Transverse colon (tissue), 4 donors: ENCODE results near the gene THEM4. TPM values are rescaled to one million over a fixed set of nuclear protein-coding genes. Genes with fewer than 3 reads are reported as not detected.

ENCODE experiments used
- DNase-seq: peaks from one replicate; pipeline ENCODE4 v3.0.0-alpha.2; 2019
- H3K27ac ChIP-seq, 4 donors: fragments of 200-600 bp; sonication (generic); 2 replicates each; pipeline ENCODE4 v1.5.1; 2016 to 2018; ENCODE audit warnings: inconsistent platforms in 4 of 4
- H3K27me3 ChIP-seq: fragments of 200-600 bp; sonication (generic); 2 replicates; pipeline ENCODE4 v1.5.1; 2017; ENCODE audit warnings: inconsistent platforms
- H3K36me3 ChIP-seq, 4 donors: fragments of 200-600 bp; sonication (generic); 2 replicates each; pipeline ENCODE4 v1.5.1; 2017 to 2019; ENCODE audit warnings: inconsistent platforms in 4 of 4
- H3K4me1 ChIP-seq, 4 donors: fragments of 200-600 bp; sonication (generic); 2 replicates each; pipeline ENCODE4 v1.5.1; 2017 to 2020; ENCODE audit warnings: inconsistent platforms in 4 of 4
- H3K4me3 ChIP-seq, 4 donors: fragments of 200-600 bp; sonication (generic); 1 replicate in 1 of 4; 2 replicates in 3 of 4; pipeline versions ENCODE4 v1.5.1 to v1.6.1; 2017 to 2019; ENCODE audit warnings: inconsistent platforms in 4 of 4
- H3K9me3 ChIP-seq, 2 donors: fragments of 200-600 bp; sonication (generic); 2 replicates each; pipeline ENCODE4 v1.5.1; 2017 to 2019; ENCODE audit warnings: inconsistent platforms in 2 of 2
- CTCF ChIP-seq, 5 experiments: fragments of 200-600 bp in 3 of 5; fragments of 450-650 bp in 2 of 5; sonication (generic) in 3 of 5; IDR thresholded peaks; 1 replicate in 2 of 5; 2 replicates in 3 of 5; pipeline ENCODE4 v1.5.1; 2016 to 2017; ENCODE audit warnings: antibody characterized with exemption in 5 of 5, inconsistent platforms in 3 of 5, mild to moderate bottlenecking in 2 of 5, moderate library complexity in 1 of 5
- EP300 ChIP-seq: sonication (generic); formaldehyde crosslinking; IDR thresholded peaks from one replicate; pipeline ENCODE4 v1.6.1; 2017; ENCODE audit warnings: antibody characterized with exemption, low read depth
- POLR2A ChIP-seq: fragments of 450-650 bp; IDR thresholded peaks from one replicate; pipeline ENCODE4 v1.6.1; 2016; ENCODE audit warnings: antibody characterized with exemption, mild to moderate bottlenecking, moderate library complexity
- POLR2AphosphoS5 ChIP-seq, 3 donors: sonication (generic); formaldehyde crosslinking; IDR thresholded peaks; one replicate each; pipeline ENCODE4 v1.6.1; 2016; ENCODE audit warnings: antibody characterized with exemption in 3 of 3
- WGBS, 2 donors: methylation state at CpG; one replicate each; pipeline ENCODE4 v1.1.5; 2018; ENCODE audit warnings: low coverage in 1 of 2; 5-methylcytosine and 5-hydroxymethylcytosine counted together
- in situ Hi-C, 4 donors: fragments of 200-750 bp; cut with MboI; loops; one replicate each; pipeline versions ENCODE4 v1.15.0 to v1.15.1; 2017; ENCODE audit warnings: low sequenced_read_pairs in 3 of 4, low pct_ligation_motif_present in 1 of 4, low pct_unique_long_range_greater_than_20kb in 1 of 4
- intact Hi-C: fragments of 100-400 bp; cut with DNase I; formaldehyde crosslinking; loops from one replicate; pipeline ENCODE4 v1.15.1; 2023; ENCODE audit warnings: low total_unique reads
- total RNA-seq, 4 donors: library from RNA; depleted of rRNA; stranded (reverse); fragments of >200 nt; gene quantifications; one replicate each; pipeline ENCODE4 v1.1.0, GENCODE V29; 2016

The THEM4 gene
- total RNA-seq, 4 donors from 2014 or later: 4.6 to 21.8 (median 9.5) TPM

GRCh38 chr1:151934048-151934493, 24.8 kb upstream of the THEM4 start:
- peaks cover 0 to 27% (median 7%) of the 10 kb centered on the region in 4 donors for H3K4me1 ChIP-seq
- no peaks in the 10 kb centered on the region for H3K9me3 ChIP-seq
- H3K27ac ChIP-seq: peak overlapping the region in 1 of 4 donors; percentile 26
- intact Hi-C loops: no loop called here
- DNase-seq: peak; percentile 47
- no peaks in the 10 kb centered on the region for H3K27me3 ChIP-seq
- H3K36me3 ChIP-seq: no peaks in the 10 kb centered on the region
- no peak overlapping the region for H3K4me3 ChIP-seq
- in situ Hi-C loops: loop anchor here in 2 of 4 donors (5.0 kb wide), 1 partner anchor 63 kb away; no protein-coding TSS in a partner anchor
- WGBS, 2 donors: 21 to 24% methylated on average over 3 of the region's 3 CpGs
- peak; percentile 79 to 88 (median 85) for TF ChIP-seq CTCF (IDR thresholded peaks at IDR 0.05)
- TF ChIP-seq POLR2AphosphoS5 (IDR thresholded peaks at IDR 0.05): no peak

GRCh38 chr1:151924691-151925587, 15.6 kb upstream of the THEM4 start:
- TF ChIP-seq POLR2AphosphoS5 (IDR thresholded peaks at IDR 0.05) (no peak), EP300 (no peak), CTCF (IDR thresholded peaks at IDR 0.05) (no peak)
- DNase-seq: no peak
- in situ Hi-C loops: loop anchor here in 2 of 4 donors (25.0 kb wide), 1 partner anchor 87 kb away; no protein-coding TSS in a partner anchor
- intact Hi-C loops: no loop called here
- no peak overlapping the region for H3K4me3 ChIP-seq
- H3K27ac ChIP-seq: no peak overlapping the region
- 83 to 91% methylated on average over 1 of the region's 1 CpG for WGBS, 2 donors
- no peaks in the 10 kb centered on the region for H3K27me3 ChIP-seq
- H3K36me3 ChIP-seq: no peaks in the 10 kb centered on the region
- H3K4me1 ChIP-seq: no peaks in the 10 kb centered on the region
- no peaks in the 10 kb centered on the region for H3K9me3 ChIP-seq

GRCh38 chr1:151923422-151923821, 14.1 kb upstream of the THEM4 start:
- H3K4me1 ChIP-seq: no peaks in the 10 kb centered on the region
- H3K27me3 ChIP-seq: no peaks in the 10 kb centered on the region

More at GRCh38 chr1:151923422-151923821, 14.1 kb upstream of the THEM4 start:
- intact Hi-C loops: no loop called here
- Histone ChIP-seq H3K36me3 (no peaks in the 10 kb centered on the region), H3K27ac (no peak overlapping the region), H3K9me3 (no peaks in the 10 kb centered on the region), H3K4me3 (no peak overlapping the region)
- in situ Hi-C loops: loop anchor here in 2 of 4 donors (25.0 kb wide), 1 partner anchor 89 kb away; no protein-coding TSS in a partner anchor
- TF ChIP-seq POLR2A: no peak
- no peak for TF ChIP-seq POLR2AphosphoS5 (IDR thresholded peaks at IDR 0.05)
- no peak for TF ChIP-seq EP300
- TF ChIP-seq CTCF (IDR thresholded peaks at IDR 0.05): no peak
- DNase-seq: no peak
- WGBS, 2 donors: 80 to 83% methylated on average over 1 of the region's 1 CpG
